HepG2 (cell line): ENCODE data around the gene LOC128125822.

Source experiments
- ATF7 ChIP-seq, 2 experiments: fragments of 450-650 bp in 1 of 2; sonication (generic) in 1 of 2; formaldehyde crosslinking in 1 of 2; IDR thresholded peaks; 2 replicates each; pipeline versions ENCODE4 v1.4.0 to v1.6.1; 2016 to 2020; ENCODE audit warnings: antibody characterized with exemption in 1 of 2, mild to moderate bottlenecking in 1 of 2, missing genetic modification reagents in 1 of 2
- CBX1 ChIP-seq: IDR thresholded peaks from one replicate; pipeline ENCODE4 v1.6.1; 2016; ENCODE audit warnings: antibody characterized with exemption, low read depth
- CC2D1A ChIP-seq: sonication (generic); formaldehyde crosslinking; IDR thresholded peaks from 2 replicates; pipeline ENCODE4 v1.8.1; 2023; ENCODE audit warnings: mild to moderate bottlenecking, missing genetic modification reagents
- CEBPG ChIP-seq: IDR thresholded peaks from 2 replicates; pipeline ENCODE4 v1.6.1; 2016
- CREB1 ChIP-seq, 2 experiments: fragments of 450-650 bp in 1 of 2; IDR thresholded peaks; 2 replicates each; pipeline ENCODE4 v1.6.1; 2016 to 2017; ENCODE audit warnings: control low read depth in 1 of 2, mild to moderate bottlenecking in 1 of 2, missing compliant biosample characterization in 1 of 2, missing genetic modification characterization in 1 of 2
- EZH2 ChIP-seq: conservative IDR thresholded peaks from 2 replicates; pipeline ENCODE4 v1.6.1; 2012; ENCODE audit warnings: mild to moderate bottlenecking, low read depth, low read length, moderate library complexity
- KDM5A ChIP-seq: fragments of 200-600 bp; sonication (generic); IDR thresholded peaks from 2 replicates; pipeline ENCODE4 v1.7.0; 2018; ENCODE audit warnings: antibody characterized with exemption, mild to moderate bottlenecking, low read length, borderline replicate concordance
- NAIF1 ChIP-seq: sonication (generic); formaldehyde crosslinking; IDR thresholded peaks from 2 replicates; pipeline ENCODE4 v1.5.0; 2020; ENCODE audit warnings: mild to moderate bottlenecking, missing genetic modification reagents, borderline replicate concordance
- SCMH1 ChIP-seq: sonication (generic); formaldehyde crosslinking; IDR thresholded peaks from 2 replicates; pipeline ENCODE4 v1.9.0; 2021; ENCODE audit warnings: missing genetic modification reagents, mild to moderate bottlenecking, borderline replicate concordance
- SIN3A ChIP-seq: IDR thresholded peaks from 2 replicates; pipeline ENCODE4 v1.6.1; 2011; ENCODE audit warnings: low read depth, mild to moderate bottlenecking, control low read depth, low read length, borderline replicate concordance
- SNAI1 ChIP-seq: sonication (generic); formaldehyde crosslinking; IDR thresholded peaks from 2 replicates; pipeline ENCODE4 v1.5.0; 2020; ENCODE audit warnings: mild to moderate bottlenecking, missing genetic modification reagents, borderline replicate concordance
- SPEN ChIP-seq: sonication (generic); formaldehyde crosslinking; IDR thresholded peaks from 2 replicates; pipeline ENCODE4 v1.5.1; 2020; ENCODE audit warnings: low read depth, mild to moderate bottlenecking, missing genetic modification reagents
- TOPORS ChIP-seq: sonication (generic); formaldehyde crosslinking; IDR thresholded peaks from 2 replicates; pipeline ENCODE4 v1.8.0; 2023; ENCODE audit warnings: mild to moderate bottlenecking, missing genetic modification reagents
- ZBTB1 ChIP-seq: sonication (generic); formaldehyde crosslinking; IDR thresholded peaks from 2 replicates; pipeline ENCODE4 v1.4.0; 2020; ENCODE audit warnings: missing genetic modification reagents, borderline replicate concordance
- ZNF230 ChIP-seq: sonication (generic); formaldehyde crosslinking; IDR thresholded peaks from 2 replicates; pipeline ENCODE4 v1.4.0; 2020; ENCODE audit warnings: mild to moderate bottlenecking, missing genetic modification reagents
- ZNF264 ChIP-seq: sonication (generic); formaldehyde crosslinking; IDR thresholded peaks from 2 replicates; pipeline ENCODE4 v1.4.0; 2020; ENCODE audit warnings: missing genetic modification reagents
- ZNF335 ChIP-seq: sonication (generic); formaldehyde crosslinking; IDR thresholded peaks from 2 replicates; pipeline ENCODE4 v1.4.0; 2020; ENCODE audit warnings: missing genetic modification reagents
- ZNF431 ChIP-seq: sonication (generic); formaldehyde crosslinking; IDR thresholded peaks from 2 replicates; pipeline ENCODE4 v1.9.0; 2022; ENCODE audit warnings: missing genetic modification reagents, low read depth, mild to moderate bottlenecking, borderline replicate concordance
- ZNF546 ChIP-seq: sonication (generic); formaldehyde crosslinking; conservative IDR thresholded peaks from 2 replicates; pipeline ENCODE4 v1.8.1; 2023; ENCODE audit warnings: mild to moderate bottlenecking, missing genetic modification reagents
- ZNF607 ChIP-seq: sonication (generic); formaldehyde crosslinking; IDR thresholded peaks from 2 replicates; pipeline ENCODE4 v1.5.1; 2020; ENCODE audit warnings: missing genetic modification reagents, mild to moderate bottlenecking, borderline replicate concordance
- ZNF652 ChIP-seq: IDR thresholded peaks from 2 replicates; pipeline ENCODE4 v1.6.1; 2016; ENCODE audit warnings: low read depth, borderline replicate concordance
- ZNF781 ChIP-seq: sonication (generic); formaldehyde crosslinking; IDR thresholded peaks from 2 replicates; pipeline ENCODE4 v1.5.1; 2020; ENCODE audit warnings: borderline replicate concordance, mild to moderate bottlenecking, missing genetic modification reagents; ENCODE audit errors: not compliant biosample characterization
- ZSCAN20 ChIP-seq: sonication (generic); formaldehyde crosslinking; IDR thresholded peaks from 2 replicates; pipeline ENCODE4 v1.4.0; 2020; ENCODE audit warnings: missing genetic modification reagents, mild to moderate bottlenecking, borderline replicate concordance
- TF ChIP-seq, protein P1 (sequence below): sonication (generic); formaldehyde crosslinking; IDR thresholded peaks from 2 replicates; pipeline ENCODE4 v1.5.1; 2020; ENCODE audit warnings: mild to moderate bottlenecking, moderate library complexity, missing genetic modification reagents
- TF ChIP-seq, protein P2 (sequence below): sonication (generic); formaldehyde crosslinking; IDR thresholded peaks from 2 replicates; pipeline ENCODE4 v1.9.0; 2021; ENCODE audit warnings: missing genetic modification reagents, borderline replicate concordance

The LOC128125822 gene

DNA sequence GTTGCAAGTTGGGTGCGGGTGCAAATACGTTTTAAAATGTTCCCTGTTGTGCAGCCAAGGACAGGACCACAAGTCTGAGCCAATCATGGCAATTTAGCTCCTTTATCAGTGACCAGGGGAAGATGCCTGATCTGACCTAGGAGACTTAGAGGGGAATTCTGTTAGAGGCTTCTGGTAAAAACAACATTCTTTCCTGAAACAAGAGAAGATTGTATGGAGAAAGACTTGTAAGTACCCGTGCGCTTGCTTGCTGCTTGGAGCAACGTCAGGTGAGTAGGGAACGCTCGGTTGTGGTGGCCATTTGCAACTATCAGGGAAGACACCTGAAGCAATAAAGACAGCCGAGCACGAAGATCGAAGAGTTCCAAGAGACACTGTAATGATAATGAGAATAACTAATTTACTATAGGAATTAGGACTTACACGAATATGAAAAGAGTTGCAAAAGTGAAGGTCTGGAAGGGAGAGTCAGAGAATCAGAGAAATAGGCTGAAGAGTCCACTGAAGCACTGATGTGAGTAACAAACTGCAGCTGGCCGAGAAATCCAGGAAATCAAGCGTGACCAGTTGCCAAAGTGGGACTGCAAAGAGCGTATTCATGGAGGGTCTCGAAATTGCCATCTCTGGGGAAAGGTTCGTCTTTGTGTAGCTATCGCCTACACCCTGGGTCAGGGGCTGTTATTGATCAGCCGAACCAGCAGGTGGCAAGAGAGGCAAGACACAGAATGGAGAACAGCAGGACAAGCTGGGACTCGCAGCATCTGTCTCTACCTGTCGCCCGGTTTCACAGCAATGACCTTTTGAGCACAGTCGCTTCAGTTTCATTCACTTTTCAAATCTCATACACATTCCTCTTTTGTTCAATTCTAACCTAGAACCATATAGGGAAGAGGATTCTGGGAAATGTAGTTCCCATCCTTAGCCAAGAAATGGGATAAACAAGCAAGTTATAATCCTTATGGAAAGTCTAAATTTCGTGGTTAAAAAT, 26.1 kb downstream of the LOC128125822 start (continued):
- 0 out of 2 replicates have a peak, but pooled peaks have one; percentile 56 for TF ChIP-seq ZNF335 (CRISPR knock-in tag)
- TF ChIP-seq ZBTB1 (CRISPR knock-in tag) = no peak
- TF ChIP-seq TOPORS (CRISPR knock-in tag) = 0 out of 2 replicates have a peak, but pooled peaks have one; percentile 42
- peak; percentile 20; the same call in 1 of the 2 replicates for TF ChIP-seq CEBPG (CRISPR knock-in tag)
- TF ChIP-seq SCMH1 (CRISPR knock-in tag) = no peak
- TF ChIP-seq ZNF264 (CRISPR knock-in tag) = peak; percentile 59; the same call in 1 of the 2 replicates
- TF ChIP-seq, protein P1, sequence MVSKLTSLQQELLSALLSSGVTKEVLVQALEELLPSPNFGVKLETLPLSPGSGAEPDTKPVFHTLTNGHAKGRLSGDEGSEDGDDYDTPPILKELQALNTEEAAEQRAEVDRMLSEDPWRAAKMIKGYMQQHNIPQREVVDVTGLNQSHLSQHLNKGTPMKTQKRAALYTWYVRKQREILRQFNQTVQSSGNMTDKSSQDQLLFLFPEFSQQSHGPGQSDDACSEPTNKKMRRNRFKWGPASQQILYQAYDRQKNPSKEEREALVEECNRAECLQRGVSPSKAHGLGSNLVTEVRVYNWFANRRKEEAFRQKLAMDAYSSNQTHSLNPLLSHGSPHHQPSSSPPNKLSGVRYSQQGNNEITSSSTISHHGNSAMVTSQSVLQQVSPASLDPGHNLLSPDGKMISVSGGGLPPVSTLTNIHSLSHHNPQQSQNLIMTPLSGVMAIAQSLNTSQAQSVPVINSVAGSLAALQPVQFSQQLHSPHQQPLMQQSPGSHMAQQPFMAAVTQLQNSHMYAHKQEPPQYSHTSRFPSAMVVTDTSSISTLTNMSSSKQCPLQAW (CRISPR knock-in tag) = peak; percentile 74
- no peak for TF ChIP-seq CBX1
- no peak for TF ChIP-seq ZNF431 (CRISPR knock-in tag)
- TF ChIP-seq SIN3A = no peak; the same call in 1 of the 2 replicates
- TF ChIP-seq ZNF781 (CRISPR knock-in tag) = peak; percentile 48
- no peak; the same call in 1 of the 2 replicates for TF ChIP-seq ZNF607 (CRISPR knock-in tag)
- TF ChIP-seq ATF7 (IDR thresholded peaks at IDR 0.05) = no peak
- no peak for TF ChIP-seq ATF7 (CRISPR knock-in tag; IDR thresholded peaks at IDR 0.05)
- no peak for TF ChIP-seq CREB1 (IDR thresholded peaks at IDR 0.05)
- TF ChIP-seq CREB1 (CRISPR knock-in tag; IDR thresholded peaks at IDR 0.05) = peak; percentile 51
- peak; percentile 54; the same call in 1 of the 2 replicates for TF ChIP-seq ZSCAN20 (CRISPR knock-in tag)
- TF ChIP-seq CC2D1A = no peak
- TF ChIP-seq SPEN (CRISPR knock-in tag) = peak; percentile 63
- no peak for TF ChIP-seq SNAI1 (CRISPR knock-in tag)
- no peak; the same call in 1 of the 2 replicates for TF ChIP-seq KDM5A
- no peak; the same call in 1 of the 2 replicates for TF ChIP-seq ZNF652
- no peak for TF ChIP-seq EZH2
- peak; percentile 66; the same call in 1 of the 2 replicates for TF ChIP-seq NAIF1
- TF ChIP-seq, protein P2, sequence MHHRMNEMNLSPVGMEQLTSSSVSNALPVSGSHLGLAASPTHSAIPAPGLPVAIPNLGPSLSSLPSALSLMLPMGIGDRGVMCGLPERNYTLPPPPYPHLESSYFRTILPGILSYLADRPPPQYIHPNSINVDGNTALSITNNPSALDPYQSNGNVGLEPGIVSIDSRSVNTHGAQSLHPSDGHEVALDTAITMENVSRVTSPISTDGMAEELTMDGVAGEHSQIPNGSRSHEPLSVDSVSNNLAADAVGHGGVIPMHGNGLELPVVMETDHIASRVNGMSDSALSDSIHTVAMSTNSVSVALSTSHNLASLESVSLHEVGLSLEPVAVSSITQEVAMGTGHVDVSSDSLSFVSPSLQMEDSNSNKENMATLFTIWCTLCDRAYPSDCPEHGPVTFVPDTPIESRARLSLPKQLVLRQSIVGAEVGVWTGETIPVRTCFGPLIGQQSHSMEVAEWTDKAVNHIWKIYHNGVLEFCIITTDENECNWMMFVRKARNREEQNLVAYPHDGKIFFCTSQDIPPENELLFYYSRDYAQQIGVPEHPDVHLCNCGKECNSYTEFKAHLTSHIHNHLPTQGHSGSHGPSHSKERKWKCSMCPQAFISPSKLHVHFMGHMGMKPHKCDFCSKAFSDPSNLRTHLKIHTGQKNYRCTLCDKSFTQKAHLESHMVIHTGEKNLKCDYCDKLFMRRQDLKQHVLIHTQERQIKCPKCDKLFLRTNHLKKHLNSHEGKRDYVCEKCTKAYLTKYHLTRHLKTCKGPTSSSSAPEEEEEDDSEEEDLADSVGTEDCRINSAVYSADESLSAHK = no peak
- no peak for TF ChIP-seq ZNF546 (CRISPR knock-in tag)
- 0 out of 2 replicates have a peak, but pooled peaks have one; percentile 34 for TF ChIP-seq ZNF230 (CRISPR knock-in tag)
